ENCODE measurements around the gene SPATA6L.

The SPATA6L gene

GRCh38 chr9:4581035-4581760 lies 85.1 kb downstream of the SPATA6L start:
- no peak for DNase-seq

GRCh38 chr9:4579001-4579400 lies 87.3 kb downstream of the SPATA6L start:
- no peak for DNase-seq

DNA sequence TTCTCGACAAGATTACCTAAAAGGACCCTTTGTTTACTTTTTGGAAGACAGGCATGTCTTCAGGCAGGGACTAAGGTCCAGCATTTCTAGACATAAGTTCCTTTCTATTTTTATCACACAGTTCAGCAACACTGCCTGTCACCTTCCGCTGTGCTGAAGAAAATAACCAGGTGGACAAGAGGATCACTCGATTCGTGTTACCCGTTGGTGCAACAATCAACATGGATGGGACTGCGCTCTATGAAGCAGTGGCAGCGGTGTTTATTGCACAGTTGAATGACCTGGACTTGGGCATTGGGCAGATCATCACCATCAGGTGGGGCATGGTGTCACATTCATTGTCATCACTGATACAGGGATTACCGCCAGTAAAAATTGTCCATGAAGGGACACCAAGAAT lies 89.8 kb downstream of the SPATA6L start:
- DNase-seq: no peak

- no peak for DNase-seq
Measured at GRCh38 chr9:4575997-4576396, 90.3 kb downstream of the SPATA6L start.

GRCh38 chr9:4574657-4575243 lies 91.5 kb downstream of the SPATA6L start:
- no peak for DNase-seq

- DNase-seq: no peak
Measured at GRCh38 chr9:4573634-4574389, 92.5 kb downstream of the SPATA6L start.

DNA sequence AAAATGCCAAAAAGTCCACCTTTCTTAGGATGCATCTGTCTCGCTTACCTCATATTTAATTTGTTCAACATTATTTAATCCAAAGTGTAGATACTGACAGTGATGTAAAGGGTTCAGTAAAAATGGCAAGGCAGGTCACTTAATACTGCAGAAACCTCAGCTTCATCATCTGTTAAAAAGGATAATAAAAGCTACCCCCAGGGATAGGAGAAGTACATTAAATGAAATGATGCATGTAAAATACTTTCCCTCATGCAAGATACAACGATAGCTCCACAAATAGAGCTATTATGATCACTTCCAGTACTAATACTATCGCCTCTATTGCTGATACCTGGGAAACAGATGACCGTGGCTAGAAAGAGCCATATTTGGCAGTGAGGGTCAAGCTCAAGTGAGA lies 93.1 kb downstream of the SPATA6L start:
- DNase-seq: no peak

GRCh38 chr9:4572184-4572826 lies 94.0 kb downstream of the SPATA6L start:
- no peak for DNase-seq

- no peak for DNase-seq
Measured at GRCh38 chr9:4569101-4569500, 97.2 kb downstream of the SPATA6L start.

GRCh38 chr9:4567601-4568000 lies 98.7 kb downstream of the SPATA6L start:
- no peak for DNase-seq

DNA sequence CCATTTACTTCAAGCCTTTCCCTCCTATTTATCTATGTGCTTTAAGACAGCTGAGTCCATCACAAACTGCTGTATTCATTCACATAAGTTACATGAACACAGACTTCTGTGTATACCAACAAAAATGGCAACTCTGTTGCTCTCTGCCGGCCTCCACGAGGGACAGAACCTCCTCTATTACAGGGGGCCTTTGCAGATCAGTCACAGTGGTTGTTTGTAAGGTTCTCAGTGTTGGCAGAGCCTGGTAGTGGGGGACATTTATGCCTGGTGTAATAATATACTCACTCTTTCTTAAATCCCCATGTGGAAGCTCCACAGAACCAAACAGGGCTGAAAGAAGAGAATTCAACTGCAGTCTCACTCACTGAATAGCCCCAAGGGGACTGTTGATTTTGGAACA lies 99.5 kb downstream of the SPATA6L start:
- DNase-seq: no peak

- DNase-seq: no peak
Measured at GRCh38 chr9:4563105-4563504, 103.2 kb downstream of the SPATA6L start.

DNA sequence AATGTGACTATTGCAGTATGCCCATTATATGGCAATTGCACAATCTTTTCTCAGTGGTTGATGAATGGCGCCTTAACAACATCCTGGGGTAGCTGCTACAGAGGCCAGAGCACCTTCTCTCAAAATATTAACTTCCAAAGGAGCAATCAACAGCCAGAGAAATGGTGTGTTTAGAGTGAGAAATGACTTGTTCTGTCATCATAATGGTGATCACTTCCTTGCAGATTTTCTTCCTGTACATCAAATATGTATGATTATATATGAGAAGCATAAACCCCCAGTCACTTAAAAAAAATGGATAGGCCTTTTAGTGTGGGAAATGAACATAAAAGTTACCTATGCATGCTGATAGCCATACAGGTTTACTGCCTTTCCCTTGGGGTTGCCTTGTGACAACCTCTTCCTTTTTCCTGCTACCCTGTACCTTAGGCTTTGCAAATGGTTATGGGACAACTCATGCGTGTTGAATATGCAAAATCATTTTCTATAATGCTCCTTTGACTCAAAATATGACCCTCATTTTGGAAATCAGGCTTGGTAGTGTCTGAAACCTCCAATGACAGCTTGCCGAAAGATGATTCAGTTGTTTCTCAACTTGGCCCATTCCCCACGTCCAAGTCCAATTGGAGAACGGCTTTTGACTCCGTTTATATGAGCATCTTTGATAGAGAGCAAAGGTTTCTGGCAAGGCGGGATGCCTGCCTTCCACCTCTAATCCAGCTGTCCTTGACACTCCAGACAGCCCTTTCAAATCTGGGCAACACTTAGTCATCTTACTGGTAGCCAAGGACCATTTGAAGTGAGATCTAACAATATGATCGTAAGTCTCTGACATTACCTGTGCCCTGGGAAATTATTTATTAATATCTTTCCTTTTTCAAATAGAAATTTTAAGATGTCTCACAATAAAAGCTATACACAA lies 106.8 kb downstream of the SPATA6L start:
- no peak for DNase-seq

DNA sequence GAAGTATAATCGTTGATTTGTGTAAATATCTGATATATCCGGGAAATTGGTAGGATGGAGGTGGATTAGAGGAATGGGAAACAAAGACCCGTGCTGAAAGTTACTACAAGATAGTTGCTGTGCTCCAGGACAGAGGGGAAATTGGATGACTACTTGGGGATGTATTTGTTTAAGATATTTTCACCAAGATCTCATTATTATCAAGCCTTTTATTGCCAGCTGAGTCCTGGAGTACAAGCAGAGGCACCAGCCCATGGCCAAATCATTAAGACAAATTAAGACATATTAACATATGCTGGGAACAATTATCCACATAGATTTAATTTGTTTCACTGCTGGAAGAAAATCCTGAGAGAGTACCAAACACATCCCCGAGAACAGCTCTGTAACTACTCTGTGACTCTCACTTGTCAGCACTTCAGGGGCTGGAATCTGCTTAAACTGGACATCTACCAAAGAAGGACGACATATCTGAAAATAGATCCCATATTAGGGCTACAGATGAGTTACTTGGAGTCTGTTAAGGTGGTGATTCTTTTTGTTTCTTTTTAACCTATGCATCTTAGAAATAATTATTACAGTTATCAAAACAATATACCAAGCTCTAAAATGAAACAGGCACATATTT lies 107.8 kb downstream of the SPATA6L start:
- DNase-seq: no peak

DNA sequence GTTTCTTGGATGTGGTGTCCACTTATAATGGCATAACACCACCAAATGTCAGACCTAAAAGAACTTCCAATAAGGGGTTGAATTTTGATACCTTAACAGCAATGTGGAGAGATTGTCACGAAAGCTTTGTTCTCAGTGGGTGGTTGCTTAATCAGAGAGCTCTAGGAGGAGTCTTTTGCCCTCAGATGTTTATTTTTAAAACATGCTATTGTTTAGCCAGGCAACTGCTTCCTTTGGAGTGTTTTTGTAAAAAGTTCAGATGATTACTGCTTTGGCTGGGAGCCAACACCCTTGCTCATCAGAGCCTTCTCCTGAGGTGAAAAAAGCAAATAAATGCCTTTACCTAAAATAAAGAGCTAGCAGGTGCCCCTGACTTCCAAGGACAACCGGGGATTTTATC lies 111.0 kb downstream of the SPATA6L start:
- DNase-seq: no peak

GRCh38 chr9:4553951-4554381 lies 112.3 kb downstream of the SPATA6L start:
- no peak for DNase-seq

GRCh38 chr9:4550777-4551484 lies 115.3 kb downstream of the SPATA6L start:
- DNase-seq: no peak

DNA sequence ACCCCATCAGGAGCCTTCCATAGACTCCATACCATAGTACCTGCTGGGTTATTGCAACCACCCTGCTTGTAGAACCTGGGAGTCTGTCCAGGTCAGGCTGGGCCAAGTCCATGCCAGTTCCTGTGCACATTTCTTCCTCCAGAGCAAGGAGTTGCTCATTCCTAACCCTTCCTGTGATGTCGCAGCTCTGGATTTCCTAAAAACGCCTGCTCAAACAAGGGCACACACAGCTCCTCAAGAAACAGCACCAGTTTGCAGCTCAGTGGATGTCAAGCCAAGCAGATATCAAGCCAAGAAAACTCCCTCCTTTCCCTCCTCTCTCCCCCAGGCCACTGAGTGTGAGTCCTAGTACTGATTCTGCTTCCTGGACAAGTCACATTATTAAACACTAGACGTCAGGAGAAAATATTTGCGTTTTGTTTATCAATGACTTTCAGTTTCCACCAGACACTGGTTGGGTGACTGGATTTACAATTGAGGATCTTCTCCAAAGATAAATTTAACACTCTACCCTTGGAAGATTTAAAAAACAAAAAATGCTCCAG lies 116.5 kb downstream of the SPATA6L start:
- no peak for DNase-seq

DNA sequence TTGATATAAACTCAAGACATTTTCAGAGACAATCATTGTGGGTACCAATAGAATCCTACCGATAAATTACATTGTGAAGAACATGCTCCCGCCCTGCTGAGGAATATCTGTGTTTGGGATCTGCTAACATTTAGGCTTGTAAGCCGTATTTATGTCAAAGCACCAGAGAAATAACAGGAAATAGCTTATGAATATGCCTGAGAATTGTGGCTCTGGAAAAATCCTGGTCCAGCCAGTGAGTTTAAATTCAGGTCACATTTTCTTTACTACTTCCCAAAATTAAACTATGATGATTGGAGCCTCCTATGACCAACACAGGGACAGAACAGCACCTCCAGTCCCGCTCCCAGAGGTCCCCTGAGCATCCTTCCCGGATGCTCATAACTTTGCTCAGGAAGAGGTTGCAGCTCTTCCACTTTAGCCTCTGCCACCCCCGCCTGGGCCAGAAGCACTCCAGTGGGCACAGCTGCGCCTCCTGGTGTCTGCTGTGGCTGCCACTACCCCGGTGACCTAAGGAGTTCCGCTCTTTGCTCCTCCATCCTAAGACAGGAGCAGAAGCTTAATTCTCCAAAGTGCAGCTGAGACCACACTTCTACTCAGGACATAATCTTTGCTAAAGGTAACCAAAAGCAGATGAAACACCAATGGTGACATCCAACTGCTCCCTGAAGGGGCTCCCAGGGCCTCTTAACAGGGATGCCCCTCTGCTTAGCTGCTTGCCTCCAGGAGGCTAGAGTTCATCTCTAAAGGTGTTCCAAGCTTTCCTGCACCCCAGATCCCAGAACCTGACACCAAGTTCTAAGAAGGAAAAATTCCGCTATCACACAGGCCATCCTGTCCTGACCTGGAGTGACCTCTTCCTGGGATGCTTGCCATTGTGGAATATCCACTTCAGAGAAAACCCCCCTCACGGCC lies 117.2 kb downstream of the SPATA6L start:
- DNase-seq: no peak

Data from SW 1271 (cell line).